K562 (cell line): Measurements from ENCODE around the gene DLG4. TPM values are rescaled to one million over a fixed set of nuclear protein-coding genes. Genes with fewer than 3 reads are reported as not detected.

Source experiments
- ASH1L ChIP-seq: fragments of 450-650 bp; IDR thresholded peaks from 2 replicates; pipeline ENCODE4 v1.6.1; 2018; ENCODE audit warnings: borderline replicate concordance, mild to moderate bottlenecking, low read depth; ENCODE audit not compliant: partially characterized antibody
- CHD4 ChIP-seq: fragments of 200-600 bp; sonication (generic); IDR thresholded peaks from 3 replicates; pipeline ENCODE4 v1.6.1; 2012; ENCODE audit warnings: low read depth, mild to moderate bottlenecking, mixed read lengths, low read length, inconsistent platforms; ENCODE audit not compliant: insufficient read depth, insufficient replicate concordance, poor library complexity, severe bottlenecking
- CREB3 ChIP-seq: fragments of 450-650 bp; conservative IDR thresholded peaks from 2 replicates; pipeline ENCODE4 v1.6.1; 2016; ENCODE audit warnings: missing genetic modification characterization, low read depth, mild to moderate bottlenecking, missing compliant biosample characterization, moderate library complexity
- ELF2 ChIP-seq: fragments of 250-450 bp; sonication (Bioruptor Pico); IDR thresholded peaks from 2 replicates; pipeline ENCODE4 v1.5.0; 2021; ENCODE audit warnings: mild to moderate bottlenecking
- GTF2A2 ChIP-seq: IDR thresholded peaks from 2 replicates; pipeline ENCODE4 v1.6.1; 2016; ENCODE audit warnings: mild to moderate bottlenecking, missing genetic modification characterization, missing compliant biosample characterization
- L3MBTL2 ChIP-seq: fragments of 450-650 bp; IDR thresholded peaks from 2 replicates; pipeline ENCODE4 v1.6.1; 2016; ENCODE audit warnings: mild to moderate bottlenecking, moderate library complexity
- LEF1 ChIP-seq: fragments of 450-650 bp; IDR thresholded peaks from 2 replicates; pipeline ENCODE4 v1.6.1; 2016; ENCODE audit warnings: mild to moderate bottlenecking
- PCBP1 ChIP-seq: fragments of 200-400 bp; formaldehyde crosslinking; IDR thresholded peaks from 2 replicates; pipeline ENCODE4 v1.6.1; 2018; ENCODE audit warnings: mild to moderate bottlenecking, low read depth, low read length; ENCODE audit not compliant: poor library complexity, severe bottlenecking
- RB1 ChIP-seq: fragments of 450-650 bp; IDR thresholded peaks from 2 replicates; pipeline ENCODE4 v1.6.1; 2017; ENCODE audit warnings: low read depth, mild to moderate bottlenecking
- SPI1 ChIP-seq: IDR thresholded peaks from 2 replicates; pipeline ENCODE4 v1.6.1; 2011; ENCODE audit warnings: low read depth, low read length, control low read depth, borderline replicate concordance
- TOE1 ChIP-seq, 2 experiments: fragments of 450-650 bp in 1 of 2; sonication (generic) in 1 of 2; formaldehyde crosslinking in 1 of 2; IDR thresholded peaks; 2 replicates each; pipeline versions ENCODE4 v1.7.1 to v1.8.0; 2016 to 2022; ENCODE audit warnings: borderline replicate concordance in 2 of 2, mild to moderate bottlenecking in 2 of 2, antibody characterized with exemption in 1 of 2, inconsistent platforms in 1 of 2, low read depth in 1 of 2, missing genetic modification reagents in 1 of 2, moderate library complexity in 1 of 2
- ZNF444 ChIP-seq: fragments of 250-450 bp; sonication (Bioruptor Pico); IDR thresholded peaks from 2 replicates; pipeline ENCODE4 v1.4.0; 2020; ENCODE audit warnings: mild to moderate bottlenecking, moderate library complexity
- polyA plus RNA-seq, 8 experiments: library from polyadenylated mRNA; depleted of rRNA in 4 of 8; stranded (reverse) in 5 of 8; unstranded in 3 of 8; fragments of >200 nt; fragmentation: Nextera tagmentation in 2 of 8; fragmentation: Illumina TruSeq in 1 of 8; extraction: Ambion mirVana in 2 of 8; extraction: Trizol in 1 of 8; gene quantifications; 2 replicates each; pipeline versions ENCODE4 v1.2.1 to v1.2.3, GENCODE V29; 2011 to 2014; ENCODE audit warnings: inconsistent platforms in 1 of 8, missing spikeins in 1 of 8
- total RNA-seq, 7 experiments: library from RNA; depleted of rRNA in 6 of 7; stranded (reverse); fragments of >200 nt in 6 of 7; fragmentation: Illumina TruSeq in 2 of 7; extraction: Trizol in 2 of 7; gene quantifications; 2 replicates each; pipeline versions ENCODE4 v1.2.1 to v1.2.3, GENCODE V29; 2011 to 2021; ENCODE audit warnings: low replicate concordance in 1 of 7
- TF ChIP-seq, protein P1 (sequence below), 2 experiments: fragments of 450-650 bp in 1 of 2; sonication (generic) in 1 of 2; formaldehyde crosslinking in 1 of 2; IDR thresholded peaks; 2 replicates each; pipeline versions ENCODE4 v1.7.1 to v1.9.0; 2016 to 2022; ENCODE audit warnings: inconsistent platforms in 1 of 2, mild to moderate bottlenecking in 1 of 2, missing genetic modification reagents in 1 of 2
- TF ChIP-seq, protein P2 (sequence below): sonication (generic); formaldehyde crosslinking; IDR thresholded peaks from 2 replicates; pipeline ENCODE4 v1.9.0; 2022; ENCODE audit warnings: mild to moderate bottlenecking, missing genetic modification reagents

DLG4 gene
- total and polyA plus RNA-seq, 9 of the 15 experiments (the other 6 are each of a cell fraction or from before 2014, with no cell fraction given): 0.03 to 12.0 (median 4.1) TPM

DNA sequence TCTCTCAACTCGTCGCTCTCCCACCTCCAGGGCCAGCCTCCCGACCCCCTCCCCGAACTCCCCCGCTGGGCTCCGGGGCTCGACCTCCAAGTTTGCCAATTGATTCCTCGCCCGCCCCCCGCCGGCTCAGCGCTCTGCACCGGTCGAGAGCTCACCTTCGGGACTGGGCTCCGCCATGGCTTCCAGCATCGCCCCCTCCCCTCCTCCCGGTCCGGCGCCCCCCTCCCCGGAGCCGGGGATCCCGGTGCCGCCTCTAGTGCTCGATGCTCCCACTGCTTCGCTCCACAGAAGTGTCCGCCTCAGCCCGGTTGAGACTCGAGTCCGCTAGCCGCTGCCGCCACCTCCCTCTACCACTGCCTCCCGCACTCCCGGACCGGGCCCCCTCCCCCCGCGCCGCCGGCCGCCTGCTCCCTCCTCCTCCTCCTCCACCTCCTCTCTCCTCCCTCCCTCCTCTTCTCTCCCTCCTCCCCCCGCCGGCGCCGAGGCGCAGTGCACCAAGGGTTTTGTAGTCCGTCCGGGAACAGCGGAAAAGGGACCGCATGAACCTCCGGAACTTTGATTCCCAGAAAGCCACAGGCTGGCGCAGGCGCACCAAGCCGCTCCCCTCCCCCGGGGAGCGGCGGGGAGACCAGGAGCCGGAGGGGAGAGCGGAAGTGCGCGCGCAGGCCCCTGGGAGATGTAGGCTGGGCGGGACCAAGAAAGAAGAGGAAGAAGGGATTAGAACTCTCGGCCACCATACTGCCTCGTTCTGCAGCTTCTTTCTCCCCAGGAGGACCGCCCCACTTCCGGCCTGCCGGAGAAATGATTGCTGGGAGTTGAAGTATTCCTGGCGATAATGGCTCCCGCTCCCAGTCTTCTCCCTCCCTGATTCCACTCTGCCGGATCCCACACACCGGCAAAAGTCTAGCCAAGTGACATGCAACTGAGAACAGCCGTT lies 19.7 kb upstream of the DLG4 start, which contains the start of gene PHF23 (continued):
- TF ChIP-seq CREB3 (tag): no peak
- peak; percentile 51 for TF ChIP-seq ASH1L
- peak; percentile 67; the same call in 1 of the 2 replicates for TF ChIP-seq ELF2 (CRISPR knock-in tag)
- TF ChIP-seq GTF2A2 (tag): no peak
- TF ChIP-seq TOE1 (IDR thresholded peaks at IDR 0.05; ENCODE audit: borderline replicate concordance): peak; percentile 68; the same call in 1 of the 2 replicates
- no peak for TF ChIP-seq TOE1 (CRISPR knock-in tag; IDR thresholded peaks at IDR 0.05; ENCODE audit: borderline replicate concordance, low read depth)
- TF ChIP-seq, protein P1, sequence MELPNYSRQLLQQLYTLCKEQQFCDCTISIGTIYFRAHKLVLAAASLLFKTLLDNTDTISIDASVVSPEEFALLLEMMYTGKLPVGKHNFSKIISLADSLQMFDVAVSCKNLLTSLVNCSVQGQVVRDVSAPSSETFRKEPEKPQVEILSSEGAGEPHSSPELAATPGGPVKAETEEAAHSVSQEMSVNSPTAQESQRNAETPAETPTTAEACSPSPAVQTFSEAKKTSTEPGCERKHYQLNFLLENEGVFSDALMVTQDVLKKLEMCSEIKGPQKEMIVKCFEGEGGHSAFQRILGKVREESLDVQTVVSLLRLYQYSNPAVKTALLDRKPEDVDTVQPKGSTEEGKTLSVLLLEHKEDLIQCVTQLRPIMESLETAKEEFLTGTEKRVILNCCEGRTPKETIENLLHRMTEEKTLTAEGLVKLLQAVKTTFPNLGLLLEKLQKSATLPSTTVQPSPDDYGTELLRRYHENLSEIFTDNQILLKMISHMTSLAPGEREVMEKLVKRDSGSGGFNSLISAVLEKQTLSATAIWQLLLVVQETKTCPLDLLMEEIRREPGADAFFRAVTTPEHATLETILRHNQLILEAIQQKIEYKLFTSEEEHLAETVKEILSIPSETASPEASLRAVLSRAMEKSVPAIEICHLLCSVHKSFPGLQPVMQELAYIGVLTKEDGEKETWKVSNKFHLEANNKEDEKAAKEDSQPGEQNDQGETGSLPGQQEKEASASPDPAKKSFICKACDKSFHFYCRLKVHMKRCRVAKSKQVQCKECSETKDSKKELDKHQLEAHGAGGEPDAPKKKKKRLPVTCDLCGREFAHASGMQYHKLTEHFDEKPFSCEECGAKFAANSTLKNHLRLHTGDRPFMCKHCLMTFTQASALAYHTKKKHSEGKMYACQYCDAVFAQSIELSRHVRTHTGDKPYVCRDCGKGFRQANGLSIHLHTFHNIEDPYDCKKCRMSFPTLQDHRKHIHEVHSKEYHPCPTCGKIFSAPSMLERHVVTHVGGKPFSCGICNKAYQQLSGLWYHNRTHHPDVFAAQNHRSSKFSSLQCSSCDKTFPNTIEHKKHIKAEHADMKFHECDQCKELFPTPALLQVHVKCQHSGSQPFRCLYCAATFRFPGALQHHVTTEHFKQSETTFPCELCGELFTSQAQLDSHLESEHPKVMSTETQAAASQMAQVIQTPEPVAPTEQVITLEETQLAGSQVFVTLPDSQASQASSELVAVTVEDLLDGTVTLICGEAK (IDR thresholded peaks at IDR 0.05): peak; percentile 96
- TF ChIP-seq, protein P1 (CRISPR knock-in tag; IDR thresholded peaks at IDR 0.05): no peak
- TF ChIP-seq, protein P2, sequence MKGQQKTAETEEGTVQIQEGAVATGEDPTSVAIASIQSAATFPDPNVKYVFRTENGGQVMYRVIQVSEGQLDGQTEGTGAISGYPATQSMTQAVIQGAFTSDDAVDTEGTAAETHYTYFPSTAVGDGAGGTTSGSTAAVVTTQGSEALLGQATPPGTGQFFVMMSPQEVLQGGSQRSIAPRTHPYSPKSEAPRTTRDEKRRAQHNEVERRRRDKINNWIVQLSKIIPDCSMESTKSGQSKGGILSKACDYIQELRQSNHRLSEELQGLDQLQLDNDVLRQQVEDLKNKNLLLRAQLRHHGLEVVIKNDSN: no peak
- no peak for TF ChIP-seq CHD4
- peak; percentile 50; the same call in 1 of the 2 replicates for TF ChIP-seq L3MBTL2
- TF ChIP-seq ZNF444 (CRISPR knock-in tag): peak; percentile 45; the same call in 1 of the 2 replicates
- TF ChIP-seq LEF1: peak; percentile 50; the same call in 1 of the 2 replicates
- TF ChIP-seq RB1: 0 out of 2 replicates have a peak, but pooled peaks have one; percentile 29
- TF ChIP-seq SPI1: peak; percentile 85
- peak; percentile 67 for TF ChIP-seq PCBP1
